IPS-NIHi11 (cell line): ENCODE data around the gene NCAPH2.

Experiments used
- DNase-seq: peaks from one replicate; pipeline ENCODE4 v3.0.0; 2012; ENCODE audit warnings: mixed read lengths, low spot score

The NCAPH2 gene

GRCh38 chr22:50573491-50574382, 65.7 kb downstream of the NCAPH2 start:
- no peak for DNase-seq

- no peak for DNase-seq
These were observed 66.3 kb downstream of the NCAPH2 start for GRCh38 chr22:50574383-50574755.
